NCI-H1694 (cell line): ENCODE measurements around the gene TANGO2.

Source experiments
- DNase-seq: peaks from one replicate; lab custom pipeline; 2025; lab: John Stamatoyannopoulos, UW

The TANGO2 gene

DNA sequence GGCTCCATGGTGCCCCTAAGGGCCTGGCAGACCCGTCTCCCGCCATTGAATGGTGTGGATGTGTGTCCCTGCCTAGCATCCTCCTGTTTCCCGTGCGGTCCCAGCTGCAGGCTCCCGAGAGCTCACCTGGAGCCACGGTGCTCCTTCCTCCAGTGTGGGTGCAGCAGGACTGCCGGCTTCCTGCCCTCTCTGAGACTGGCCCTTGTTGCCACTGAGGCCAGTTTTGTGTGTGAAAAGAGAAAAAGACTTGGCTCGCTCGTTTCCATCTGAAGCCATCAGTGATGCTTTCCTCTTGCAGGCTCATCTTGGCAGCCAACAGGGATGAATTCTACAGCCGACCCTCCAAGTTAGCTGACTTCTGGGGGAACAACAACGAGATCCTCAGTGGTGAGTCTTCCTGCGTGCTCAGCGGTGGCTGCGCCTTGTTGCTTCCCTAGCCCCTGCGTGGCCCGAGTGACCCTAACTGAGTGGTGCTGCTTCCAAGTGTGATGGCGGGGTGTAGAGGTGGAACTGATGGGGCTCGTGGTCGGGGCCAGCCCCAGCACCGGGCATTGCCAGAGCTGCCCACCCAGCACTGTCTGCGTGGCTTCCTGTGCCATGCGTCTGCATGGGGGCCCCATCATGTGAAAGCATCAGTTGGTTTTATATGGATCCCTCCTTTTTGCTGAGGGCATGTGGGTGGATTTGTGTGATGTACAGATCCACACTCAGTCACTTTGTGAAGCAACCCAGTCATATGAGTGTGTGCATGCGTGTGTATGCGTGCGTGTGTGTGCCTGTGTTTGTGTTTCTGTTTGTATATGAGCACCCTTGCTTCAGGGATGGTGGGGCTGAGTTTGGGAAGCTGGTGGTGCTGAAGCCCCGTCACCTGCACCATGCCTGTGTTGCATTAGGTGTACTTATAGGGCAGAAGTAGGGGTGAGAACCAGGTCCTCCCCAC is 22.4 kb downstream of the TANGO2 start:
- DNase-seq, result no peak

DNA sequence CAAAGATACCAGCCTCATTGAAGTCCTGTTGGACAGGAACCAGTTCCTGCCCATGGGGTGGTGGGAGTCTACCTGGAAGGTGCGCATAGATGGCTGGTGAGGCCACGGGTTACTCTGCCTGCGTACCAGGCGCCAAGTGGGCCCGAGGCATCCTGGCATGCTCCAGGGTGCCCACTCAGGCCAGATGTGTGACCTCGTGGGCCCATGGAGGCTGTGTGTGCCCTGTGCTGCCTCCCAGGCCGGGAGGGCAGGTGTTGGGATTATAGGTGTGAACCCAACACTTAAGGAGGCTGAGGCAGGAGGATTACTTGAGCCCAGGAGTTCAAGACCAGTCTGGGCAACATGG is 23.1 kb downstream of the TANGO2 start:
- DNase-seq, result no peak

DNA sequence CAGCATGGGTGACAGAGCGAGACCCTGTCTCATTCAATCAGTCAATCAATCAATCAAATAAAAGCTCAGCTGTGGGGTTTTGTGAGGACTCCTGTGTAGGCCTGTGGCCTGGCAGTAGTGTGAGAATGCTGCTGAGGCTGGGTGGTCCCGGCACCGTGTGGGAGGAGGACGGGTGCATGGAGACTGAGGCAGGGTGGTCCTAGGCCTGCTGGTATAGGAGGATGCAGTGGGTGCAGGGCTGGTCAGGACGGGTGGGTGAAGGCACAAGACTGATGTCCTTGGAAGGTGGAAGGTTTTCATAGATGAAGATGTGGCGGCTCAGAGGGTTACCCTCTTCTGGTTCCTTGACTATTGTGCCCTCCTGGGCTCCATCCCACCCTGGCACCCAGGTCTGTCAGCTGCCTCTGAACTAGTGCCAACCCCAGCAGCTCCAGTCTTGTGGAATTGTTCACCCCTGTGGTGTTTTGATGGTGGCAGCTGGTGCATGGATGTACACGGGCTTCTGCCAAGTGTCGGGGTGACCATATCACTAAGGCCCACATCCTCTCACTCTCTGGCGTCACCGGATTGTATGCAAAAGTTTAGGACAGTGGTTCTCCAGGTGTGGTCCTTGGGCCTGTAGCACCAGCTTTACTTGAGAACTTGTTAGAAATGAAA is 23.7 kb downstream of the TANGO2 start:
- DNase-seq, result no peak

DNA sequence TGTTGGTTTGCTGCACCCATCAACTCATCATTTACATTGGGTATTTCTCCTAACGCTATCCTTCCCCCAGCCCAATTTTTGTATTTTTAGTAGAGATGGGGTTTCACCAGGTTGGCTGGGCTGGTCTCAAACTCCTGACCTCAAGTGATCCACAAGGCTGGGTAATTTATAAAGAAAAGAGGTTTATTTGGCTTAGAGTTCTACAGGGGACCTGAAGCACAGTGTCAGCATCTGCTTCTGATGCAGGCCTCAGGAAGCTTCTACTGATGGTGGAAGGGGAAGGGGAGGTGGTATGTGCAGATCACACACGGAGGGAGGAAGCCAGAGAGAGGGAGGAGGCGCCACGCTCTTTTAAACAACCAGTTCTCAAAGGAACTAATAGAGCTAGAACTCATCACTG is 25.8 kb downstream of the TANGO2 start:
- DNase-seq, result no peak

DNA sequence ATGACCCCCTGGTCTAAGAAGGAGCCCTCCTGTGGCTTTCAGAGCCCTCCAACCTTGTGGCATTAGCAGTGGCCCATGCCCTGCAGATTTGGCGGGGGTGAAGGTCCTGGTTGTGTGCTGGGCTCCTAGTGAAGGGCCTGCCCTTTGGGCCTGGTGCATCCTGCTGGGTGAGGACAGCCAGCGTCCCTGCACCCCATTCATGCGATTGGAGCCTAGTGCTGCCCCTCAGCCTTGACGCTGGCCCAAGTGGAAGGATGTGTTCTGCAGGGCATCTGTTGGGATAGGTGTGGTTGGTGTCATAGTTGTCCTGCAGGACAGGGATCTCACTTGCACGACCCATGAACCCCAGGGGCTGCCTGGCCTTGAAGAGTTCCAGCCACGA is 31.0 kb downstream of the TANGO2 start:
- no peak for DNase-seq

DNA sequence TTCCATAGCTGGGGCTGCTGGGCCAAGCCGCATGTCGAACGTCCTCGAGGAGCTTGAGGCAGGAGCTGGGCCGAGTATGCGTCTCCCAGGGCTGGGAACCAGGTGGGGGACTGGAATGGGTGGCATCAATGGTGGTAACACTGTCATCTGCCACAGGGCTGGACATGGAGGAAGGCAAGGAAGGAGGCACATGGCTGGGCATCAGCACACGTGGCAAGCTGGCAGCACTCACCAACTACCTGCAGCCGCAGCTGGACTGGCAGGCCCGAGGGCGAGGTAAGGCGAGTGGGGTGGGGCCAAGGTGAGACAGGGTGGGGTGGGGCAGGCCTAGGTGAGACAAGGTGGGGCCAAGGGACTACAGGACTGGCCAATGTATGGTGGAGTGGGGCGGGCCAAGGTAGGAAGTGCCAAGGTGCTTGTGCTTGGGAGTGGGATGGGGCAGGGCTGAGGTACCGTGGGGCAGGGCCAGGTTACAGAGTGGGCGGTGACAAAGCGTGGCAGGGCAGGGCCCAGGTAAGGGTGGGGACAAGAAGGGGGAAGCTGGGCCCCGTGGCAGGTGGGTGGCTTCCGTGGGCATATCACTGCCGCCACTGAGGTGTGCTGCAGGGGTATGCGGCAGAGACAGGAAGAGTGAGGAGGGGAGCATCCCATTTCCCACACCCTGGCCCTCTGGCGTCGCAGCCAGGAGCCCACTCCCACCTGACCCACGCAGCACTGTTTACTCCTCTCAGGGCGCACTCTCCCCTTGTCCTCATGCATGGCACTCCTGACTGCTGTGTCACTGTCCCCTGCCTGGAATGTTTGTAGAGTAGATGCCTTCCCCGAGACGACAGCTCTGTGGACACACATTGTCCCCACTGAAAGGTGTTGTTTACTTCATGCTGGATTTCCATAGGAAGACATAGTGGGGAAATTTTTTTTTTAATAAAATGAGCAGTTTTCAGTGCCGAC is 31.7 kb downstream of the TANGO2 start:
- DNase-seq, result no peak

DNA sequence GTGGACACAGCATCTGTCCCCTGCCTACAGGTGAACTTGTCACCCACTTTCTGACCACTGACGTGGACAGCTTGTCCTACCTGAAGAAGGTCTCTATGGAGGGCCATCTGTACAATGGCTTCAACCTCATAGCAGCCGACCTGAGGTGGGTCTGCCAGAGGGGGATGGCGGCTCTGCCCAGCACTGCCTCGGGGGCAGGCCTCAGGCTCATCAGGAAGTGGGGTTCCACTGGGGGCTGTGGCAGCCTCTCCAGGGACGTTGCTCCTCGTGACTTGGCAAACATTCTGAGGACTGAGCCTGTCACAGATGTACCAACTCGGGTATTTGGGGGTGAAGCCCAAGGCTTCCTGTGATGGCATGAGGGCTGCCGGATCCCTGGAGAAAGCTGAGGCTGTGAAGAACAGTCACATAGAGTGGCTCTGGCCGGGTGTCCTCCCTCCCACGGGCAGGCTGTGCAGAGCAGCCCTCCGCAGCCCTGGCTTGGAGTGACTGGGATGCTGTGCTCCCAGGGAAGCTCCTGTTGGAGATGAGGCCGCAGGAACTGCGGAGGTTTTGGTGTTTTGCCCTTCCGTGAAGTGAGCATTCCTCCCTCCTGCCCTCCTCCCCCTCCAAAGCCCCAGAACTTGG is 32.6 kb downstream of the TANGO2 start:
- no peak for DNase-seq

DNA sequence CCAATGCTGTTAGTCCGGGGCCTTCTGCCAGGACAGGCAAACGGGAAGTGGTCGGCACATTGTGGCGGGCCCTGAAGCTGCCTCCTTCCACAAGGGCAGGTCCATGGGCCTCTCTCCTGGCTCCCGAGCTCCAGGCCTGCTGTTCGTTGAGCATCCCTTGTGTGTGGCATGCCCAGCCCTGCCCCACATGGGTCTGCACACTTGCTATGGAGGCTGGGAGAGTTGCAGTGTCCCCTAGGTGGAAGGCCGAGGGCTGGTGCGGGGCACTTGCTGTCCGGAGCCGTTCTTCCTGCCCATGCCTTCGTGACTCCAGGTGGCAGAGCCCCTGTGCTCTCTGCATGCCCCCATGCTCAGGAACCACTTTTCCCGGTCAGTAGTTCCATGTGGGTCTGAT is 33.1 kb downstream of the TANGO2 start:
- DNase-seq, result no peak

DNA sequence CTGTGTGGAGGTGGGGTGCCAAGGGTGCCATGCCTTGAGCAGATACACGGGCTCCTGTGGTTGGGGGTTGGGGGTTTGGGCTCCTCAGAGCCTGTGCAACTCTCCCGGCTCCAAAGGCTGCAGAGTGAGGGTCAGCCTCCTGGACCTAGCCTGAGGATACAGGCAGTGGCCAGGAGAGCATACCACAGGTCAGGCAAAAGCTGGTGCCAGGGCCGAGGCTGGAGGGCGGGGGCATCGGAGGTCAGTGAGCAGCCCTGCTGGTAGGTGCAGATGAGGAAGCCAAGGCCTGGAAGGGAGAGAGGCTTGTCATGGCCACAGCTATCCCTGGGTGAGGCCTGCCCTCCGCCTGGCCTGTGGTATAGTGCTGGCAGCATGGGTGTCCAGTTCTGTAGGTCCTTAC is 33.6 kb downstream of the TANGO2 start:
- no peak for DNase-seq

DNA sequence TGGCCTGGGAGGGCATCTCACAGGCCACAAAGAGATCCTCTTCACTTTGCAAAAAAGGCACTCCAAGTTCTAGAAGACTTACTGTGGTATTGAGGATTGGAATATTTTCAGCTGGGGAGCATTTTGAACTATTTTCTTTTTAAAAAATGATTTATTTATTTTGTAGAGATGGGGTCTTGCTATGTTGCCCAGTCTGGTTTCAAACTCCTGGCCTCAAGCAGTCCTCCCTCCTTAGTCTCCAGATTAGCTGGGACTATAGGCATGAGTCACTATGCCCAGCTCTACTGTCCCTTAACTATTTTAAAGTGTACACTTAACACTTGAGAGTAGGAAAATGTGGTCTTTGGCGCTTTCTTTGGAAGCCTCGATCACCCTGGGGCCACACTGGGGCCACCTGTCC is 34.2 kb downstream of the TANGO2 start:
- no peak for DNase-seq

DNA sequence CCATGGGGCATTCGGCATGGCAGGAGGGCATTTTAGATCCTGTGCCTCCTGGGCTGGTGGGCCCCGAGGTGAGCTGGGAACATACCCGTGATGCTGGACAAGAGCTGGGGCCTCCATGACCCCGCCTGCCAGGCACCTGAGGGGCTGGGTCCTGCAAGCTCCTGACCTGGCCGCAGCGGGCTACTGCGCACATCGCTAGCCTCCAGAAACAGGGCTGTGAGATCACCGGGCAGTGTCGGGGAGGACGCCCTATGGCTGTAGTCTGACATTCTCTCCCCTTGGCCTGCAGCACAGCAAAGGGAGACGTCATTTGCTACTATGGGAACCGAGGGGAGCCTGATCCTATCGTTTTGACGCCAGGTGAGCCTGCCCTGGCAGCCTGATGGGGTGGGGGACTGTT is 34.7 kb downstream of the TANGO2 start:
- DNase-seq, result no peak

DNA sequence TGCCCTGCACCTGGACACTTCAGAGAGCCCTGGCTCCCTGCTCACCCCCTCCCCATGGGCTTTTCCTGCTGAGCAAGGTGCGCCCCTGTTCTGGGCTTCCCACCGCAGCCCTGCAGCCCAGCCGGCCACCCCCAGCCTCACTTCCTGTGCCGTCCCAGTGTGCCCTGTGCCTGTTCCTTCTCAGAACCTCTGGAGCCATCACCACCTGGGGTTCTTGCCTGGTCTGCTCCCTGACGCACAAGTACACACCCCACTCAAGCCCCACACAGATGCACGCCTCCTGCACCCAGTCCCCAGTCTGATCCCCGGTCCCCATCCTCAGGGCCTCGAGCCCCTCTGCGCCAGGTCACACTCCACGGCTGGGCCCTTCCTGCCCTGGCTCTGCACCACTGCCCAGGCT is 35.3 kb downstream of the TANGO2 start:
- DNase-seq, result no peak

DNA sequence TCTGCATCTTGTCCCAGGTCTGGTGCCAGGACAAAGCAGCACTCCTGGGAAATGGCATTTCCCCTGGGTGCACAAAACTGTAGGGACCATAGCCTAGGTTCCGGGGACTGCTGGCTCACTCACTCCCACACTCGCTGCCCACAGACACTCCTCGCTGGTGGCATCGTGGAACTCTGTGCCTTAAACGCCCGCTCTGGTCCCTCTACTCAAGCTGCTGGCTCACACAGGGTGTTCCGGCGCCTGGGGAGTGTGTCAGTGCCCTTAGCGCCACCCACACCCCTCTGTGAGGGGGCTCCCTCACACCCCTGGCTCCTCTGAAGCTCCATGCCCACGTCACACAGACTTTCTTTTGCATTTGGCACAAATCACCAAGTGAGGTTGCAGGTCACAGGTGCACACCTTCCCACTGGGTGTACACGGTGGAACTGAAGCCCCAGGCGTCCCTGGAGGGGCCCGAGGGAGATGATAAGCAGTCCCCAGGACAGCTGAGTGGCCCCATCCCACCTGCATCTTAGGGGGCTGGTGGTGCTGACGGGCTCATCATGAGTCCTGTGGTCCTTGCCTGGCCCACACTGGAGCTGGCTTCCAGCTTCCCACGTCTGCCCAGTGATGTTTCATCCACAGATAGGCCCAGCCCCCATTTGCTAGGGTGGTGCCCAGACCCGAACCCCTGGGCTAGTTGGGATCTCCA is 35.9 kb downstream of the TANGO2 start:
- DNase-seq, result no peak

DNA sequence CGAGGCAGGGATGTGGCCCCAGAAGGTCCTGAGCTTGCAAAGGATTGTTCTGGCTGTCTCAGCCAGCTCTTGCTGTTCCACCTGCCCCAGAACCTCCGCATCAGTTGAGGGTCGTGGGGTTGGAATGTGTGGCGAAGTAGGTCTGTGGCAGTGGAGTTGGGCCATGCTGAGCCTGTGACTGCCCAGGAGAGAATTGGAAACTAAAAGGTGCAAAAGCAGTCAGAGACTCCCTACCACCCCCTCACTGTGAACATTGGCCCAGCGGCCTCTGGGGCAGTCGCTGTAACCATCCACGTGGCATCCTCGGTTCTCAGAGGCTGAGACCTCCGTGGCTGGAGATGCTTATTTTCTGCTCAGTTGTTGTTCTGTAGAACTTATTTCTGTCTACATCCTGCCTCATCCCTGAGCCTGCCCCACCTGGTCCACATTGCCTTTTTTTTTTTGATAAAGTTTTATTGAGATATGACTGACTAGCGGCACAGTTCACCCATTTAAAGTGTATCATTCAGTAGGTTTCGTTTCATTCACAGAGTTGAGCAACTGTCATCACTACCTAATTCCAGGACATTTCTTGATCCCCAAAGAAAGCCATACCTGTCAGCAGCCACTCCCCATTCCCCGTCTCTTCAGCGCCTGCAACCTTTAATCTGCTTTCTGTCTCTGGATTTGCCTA is 36.8 kb downstream of the TANGO2 start:
- no peak for DNase-seq

DNA sequence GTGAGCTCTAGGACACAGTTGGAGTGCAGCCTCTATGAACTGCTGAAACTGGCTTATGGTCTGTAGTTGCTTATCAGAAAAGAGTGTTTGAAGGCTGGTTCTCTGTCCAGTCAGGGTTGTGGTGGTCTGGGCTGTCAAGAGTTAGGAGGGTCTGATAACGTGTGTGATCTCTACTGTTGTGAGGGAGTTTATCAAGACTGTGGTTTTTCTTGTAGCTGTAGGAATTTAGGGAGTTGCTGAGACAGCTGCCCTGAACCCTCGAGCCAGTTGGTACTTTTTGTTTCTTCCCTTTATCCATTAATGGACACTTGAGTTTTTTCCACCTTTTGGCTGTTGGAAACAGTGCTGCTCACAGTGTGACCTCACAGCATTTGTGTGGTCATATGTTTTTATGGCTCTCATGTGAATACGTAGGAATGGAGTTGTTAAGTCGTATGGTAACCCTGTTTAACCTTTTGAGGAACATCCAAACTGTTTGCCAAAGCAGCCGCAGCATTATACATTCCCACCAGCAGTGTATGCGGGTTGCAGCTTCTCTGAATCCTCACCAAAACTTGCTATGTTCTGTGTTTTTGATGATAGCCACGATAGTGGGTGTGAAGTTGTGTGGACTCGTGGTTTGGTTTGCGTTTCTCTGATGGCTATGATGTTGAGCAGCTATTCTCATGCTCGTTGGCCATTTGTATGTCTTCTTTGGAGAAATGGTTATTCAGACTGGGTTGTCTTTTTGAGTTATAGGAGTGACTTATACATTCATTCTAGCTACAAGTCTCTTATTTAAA is 38.3 kb downstream of the TANGO2 start:
- DNase-seq, result no peak

DNA sequence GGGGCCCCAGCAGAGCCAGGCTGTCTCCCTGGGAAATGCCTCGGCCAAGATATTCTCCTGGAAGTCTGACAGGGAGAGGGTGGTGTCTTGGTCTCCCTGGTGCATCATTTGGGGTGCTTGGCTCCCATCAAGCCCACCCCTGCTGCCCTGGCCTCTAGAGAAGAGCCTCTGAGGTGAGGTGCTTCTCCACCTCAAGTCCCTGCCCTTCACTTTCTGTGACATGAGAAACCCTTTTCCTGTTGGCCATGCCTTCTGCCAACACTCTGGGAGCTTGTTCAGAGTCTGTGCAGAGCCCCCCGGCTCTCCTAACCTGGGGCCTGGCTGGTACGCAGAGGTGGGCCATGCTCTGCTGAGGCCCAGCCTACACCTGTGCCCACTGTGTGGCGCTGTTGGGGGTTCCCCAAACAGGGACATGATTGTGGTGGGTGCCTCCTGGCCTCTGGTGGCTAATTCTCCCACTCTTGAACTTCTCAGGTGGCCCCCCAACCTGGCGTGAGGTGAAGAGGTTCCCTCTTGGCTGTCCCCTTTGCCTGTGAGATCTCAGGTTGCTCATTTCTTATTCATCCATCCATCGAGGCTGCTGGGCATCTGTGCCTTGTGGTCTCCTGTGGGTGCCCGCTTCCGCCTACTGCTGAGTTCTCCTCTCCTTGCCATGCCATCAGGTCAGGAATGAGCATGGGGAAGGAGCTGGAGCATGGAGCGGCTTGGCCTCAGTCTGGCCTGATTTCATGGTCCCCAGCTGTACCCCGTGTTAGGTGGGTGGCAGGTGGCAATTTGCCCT is 40.0 kb downstream of the TANGO2 start:
- DNase-seq, result no peak

DNA sequence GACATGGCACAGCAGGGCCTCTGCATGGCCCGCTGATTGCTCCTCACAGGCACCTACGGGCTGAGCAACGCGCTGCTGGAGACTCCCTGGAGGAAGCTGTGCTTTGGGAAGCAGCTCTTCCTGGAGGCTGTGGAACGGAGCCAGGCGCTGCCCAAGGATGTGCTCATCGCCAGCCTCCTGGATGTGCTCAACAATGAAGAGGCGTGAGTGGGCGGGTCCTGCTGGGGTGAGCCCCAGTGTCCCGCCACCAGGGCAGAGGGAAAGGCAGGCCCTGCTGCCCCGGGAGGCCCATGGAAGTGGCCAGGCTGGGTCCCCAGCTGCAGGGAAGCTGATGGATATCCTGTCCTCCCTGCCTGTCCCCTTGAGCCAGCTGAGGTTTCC is 40.6 kb downstream of the TANGO2 start:
- DNase-seq, result no peak

DNA sequence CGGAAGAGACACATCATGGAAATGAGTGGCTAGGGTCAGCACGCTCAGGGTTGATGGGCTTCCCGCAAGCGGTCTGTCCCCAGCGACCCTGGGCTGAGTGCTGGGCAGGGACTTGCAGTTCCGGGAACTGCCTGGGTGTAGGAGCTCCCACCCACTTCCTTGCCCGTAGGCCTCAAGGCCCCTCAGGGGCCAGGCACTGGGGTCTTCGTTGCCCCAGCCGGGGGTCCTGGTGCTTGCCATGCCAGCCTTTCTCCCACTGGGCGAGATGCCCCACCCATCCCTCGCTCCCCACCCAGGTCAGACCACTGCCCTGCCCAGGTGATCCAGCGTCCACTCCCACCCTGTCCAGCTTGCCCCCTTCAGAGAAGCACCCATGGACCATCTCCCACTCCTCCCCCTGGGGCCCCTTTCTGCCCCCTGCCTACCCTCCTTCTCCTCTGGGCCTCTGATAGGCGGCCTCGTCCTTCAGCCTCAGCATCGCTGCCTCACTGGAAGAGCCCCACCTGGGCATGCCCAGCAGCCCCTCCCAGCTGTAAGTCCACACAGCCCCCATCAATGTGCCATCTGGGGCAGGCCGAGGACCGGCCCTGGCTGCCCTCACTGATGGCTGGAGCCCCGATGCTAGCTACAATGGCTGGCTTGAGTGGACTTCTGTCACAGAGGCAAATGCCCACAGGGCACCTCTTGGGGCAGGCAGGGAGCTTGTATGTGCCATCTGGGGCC is 41.3 kb downstream of the TANGO2 start:
- DNase-seq, result no peak

DNA sequence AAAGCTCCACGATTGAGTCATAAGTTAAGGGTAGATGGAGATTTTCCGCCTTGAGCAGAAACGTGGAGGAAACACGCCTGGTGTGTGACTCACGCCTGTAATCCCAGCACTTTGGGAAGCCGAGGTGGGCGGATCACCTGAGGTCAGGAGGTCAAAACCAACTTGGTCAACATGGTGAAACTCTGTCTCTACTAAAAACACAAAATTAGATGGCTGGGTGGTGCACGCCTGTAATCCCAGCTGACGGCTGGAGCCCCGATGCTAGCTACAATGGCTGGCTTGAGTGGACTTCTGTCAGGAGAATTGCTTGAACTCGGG is 41.8 kb downstream of the TANGO2 start:
- DNase-seq, result no peak
